Measurements from ENCODE around the gene WFDC9.
"Not testable (repeated sequence)": the region's sequence is repeated elsewhere in the genome, so short reads cannot be mapped to it uniquely, and the experiment has no call there.

WFDC9 gene

GRCh38 chr20:45631184-45631583, at the start of gene WFDC9:
WFDC9 (minus strand) TSS chr20:45631284; CDS start chr20:45610181, 21,103 bp downstream.
- DNase-seq (ENCODE audit: low read depth) = no peak

GRCh38 chr20:45679650-45680049, 48.6 kb upstream of the WFDC9 start:
- DNase-seq (ENCODE audit: low read depth) = no peak

- DNase-seq (ENCODE audit: low read depth) = no peak
Measured at GRCh38 chr20:45672765-45673164, 41.7 kb upstream of the WFDC9 start.

- no peak for DNase-seq (ENCODE audit: low read depth)
Measured at GRCh38 chr20:45670139-45670538, 39.1 kb upstream of the WFDC9 start, which contains the start of gene WFDC11. WFDC11 (minus strand) TSS chr20:45670239; CDS start chr20:45650600, 19,639 bp downstream.

GRCh38 chr20:45657038-45657437, 26.0 kb upstream of the WFDC9 start:
- DNase-seq (ENCODE audit: low read depth) = not testable (repeated sequence)

- not testable (repeated sequence) for DNase-seq (ENCODE audit: low read depth)
Measured at GRCh38 chr20:45651726-45652125, 20.6 kb upstream of the WFDC9 start.

GRCh38 chr20:45649312-45649863, 18.3 kb upstream of the WFDC9 start:
- DNase-seq (ENCODE audit: low read depth) = no peak

GRCh38 chr20:45647441-45648050, 16.5 kb upstream of the WFDC9 start:
- no peak for DNase-seq (ENCODE audit: low read depth)

- DNase-seq (ENCODE audit: low read depth) = no peak
Measured at GRCh38 chr20:45646875-45647274, 15.8 kb upstream of the WFDC9 start.

GRCh38 chr20:45645869-45646268, 14.8 kb upstream of the WFDC9 start:
- not testable (repeated sequence) for DNase-seq (ENCODE audit: low read depth)

- not testable (repeated sequence) for DNase-seq (ENCODE audit: low read depth)
Measured at GRCh38 chr20:45641076-45641475, 10.0 kb upstream of the WFDC9 start.

- DNase-seq (ENCODE audit: low read depth) = no peak
Measured at GRCh38 chr20:45639687-45640086, 8.6 kb upstream of the WFDC9 start.

GRCh38 chr20:45636513-45636912, 5.4 kb upstream of the WFDC9 start:
- DNase-seq (ENCODE audit: low read depth) = no peak

GRCh38 chr20:45630371-45630770, 713 bp downstream of the WFDC9 start:
- DNase-seq (ENCODE audit: low read depth) = no peak

GRCh38 chr20:45629496-45630100, 1.5 kb downstream of the WFDC9 start, which contains the start of gene WFDC10A:
WFDC10A (plus strand) TSS chr20:45629739; CDS start chr20:45629814, 75 bp downstream.
- no peak for DNase-seq (ENCODE audit: low read depth)

GRCh38 chr20:45626540-45626939, 4.5 kb downstream of the WFDC9 start:
- DNase-seq (ENCODE audit: low read depth) = no peak

- DNase-seq (ENCODE audit: low read depth) = no peak
Measured at GRCh38 chr20:45621593-45621992, 9.5 kb downstream of the WFDC9 start.

- no peak for DNase-seq (ENCODE audit: low read depth)
Measured at GRCh38 chr20:45617591-45617990, 13.5 kb downstream of the WFDC9 start.

- no peak for DNase-seq (ENCODE audit: low read depth)
Measured at GRCh38 chr20:45612314-45612713, 18.8 kb downstream of the WFDC9 start.

- DNase-seq (ENCODE audit: low read depth) = peak; percentile 1
Measured at GRCh38 chr20:45611054-45611453, 20.0 kb downstream of the WFDC9 start.

- DNase-seq (ENCODE audit: low read depth) = no peak
Measured at GRCh38 chr20:45607810-45608209, 23.3 kb downstream of the WFDC9 start.

- no peak for DNase-seq (ENCODE audit: low read depth)
Measured at GRCh38 chr20:45595235-45595634, 35.8 kb downstream of the WFDC9 start.

GRCh38 chr20:45593498-45593897, 37.6 kb downstream of the WFDC9 start:
- DNase-seq (ENCODE audit: low read depth) = no peak
